ENCODE results near the gene TALDO1.

DNA sequence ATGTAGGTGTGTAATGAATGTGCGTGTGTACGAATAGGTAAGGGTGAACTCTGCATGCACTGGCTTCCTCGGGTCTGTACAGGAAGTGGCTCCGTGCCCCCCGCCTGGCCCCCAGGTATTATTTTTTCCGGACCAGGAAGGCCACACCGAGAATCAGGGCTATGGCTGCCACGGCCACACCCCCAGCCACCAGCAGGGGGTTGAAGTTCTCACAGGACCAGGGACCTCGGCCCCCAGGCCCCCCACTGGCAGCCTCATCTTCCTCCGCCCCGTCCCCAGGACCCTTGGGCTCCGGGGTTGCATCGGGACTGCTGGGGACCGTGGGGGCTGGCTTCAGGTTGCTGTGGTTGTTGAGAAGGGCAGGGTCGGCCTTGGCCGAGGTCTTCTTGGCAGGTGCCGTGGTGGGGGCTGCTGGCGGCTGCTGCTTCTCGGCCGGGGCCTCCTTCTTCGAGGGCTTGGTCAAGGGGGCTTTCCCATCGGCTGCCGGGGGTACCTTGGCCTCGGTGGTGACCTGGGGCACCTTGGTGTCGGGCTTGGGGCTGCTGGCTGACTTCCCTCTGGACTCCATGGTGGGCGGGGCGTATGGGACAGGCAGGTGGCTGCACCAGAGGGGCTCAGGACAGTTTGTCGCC, 40.9 kb downstream of the TALDO1 start:
- TF ChIP-seq CTCF (conservative IDR thresholded peaks at IDR 0.05 in 1 of 2, IDR thresholded peaks at IDR 0.05 in 1 of 2; ENCODE audit: low read depth in 1 of 2, low read length in 2 of 2) (no peak), EZH2 (IDR thresholded peaks at IDR 0.05; ENCODE audit: low read length, missing control alignments) (no peak)
